Osteocyte (in vitro differentiated cells): ENCODE results near the gene DPF3. TPM values are rescaled to one million over a fixed set of nuclear protein-coding genes. Genes with fewer than 3 reads are reported as not detected.

Experiments
- DNase-seq: peaks from one replicate; pipeline ENCODE4 v3.0.0; 2021; ENCODE audit warnings: mixed read lengths; ENCODE audit not compliant: unreplicated experiment; ENCODE audit errors: extremely low spot score
- H3K27ac Mint-ChIP-seq: one replicate; pipeline ENCODE4 v1.8.0; 2021; ENCODE audit warnings: mild to moderate bottlenecking, mixed read lengths; ENCODE audit not compliant: unreplicated experiment
- H3K27me3 Mint-ChIP-seq: one replicate; pipeline ENCODE4 v1.8.0; 2021; ENCODE audit warnings: mixed read lengths; ENCODE audit not compliant: unreplicated experiment
- H3K36me3 Mint-ChIP-seq: one replicate; pipeline ENCODE4 v1.8.0; 2021; ENCODE audit warnings: mixed read lengths; ENCODE audit not compliant: unreplicated experiment
- H3K4me1 Mint-ChIP-seq: one replicate; pipeline ENCODE4 v1.8.0; 2021; ENCODE audit warnings: mixed read lengths; ENCODE audit not compliant: unreplicated experiment
- H3K4me3 Mint-ChIP-seq: one replicate; pipeline ENCODE4 v1.8.0; 2021; ENCODE audit warnings: mild to moderate bottlenecking, moderate library complexity, mixed read lengths; ENCODE audit not compliant: unreplicated experiment
- H3K9me3 Mint-ChIP-seq: one replicate; pipeline ENCODE4 v1.8.0; 2021; ENCODE audit warnings: mixed read lengths; ENCODE audit not compliant: unreplicated experiment
- CTCF ChIP-seq: fragments of 200-600 bp; sonication (generic); IDR thresholded peaks from 2 replicates; pipeline ENCODE4 v1.5.0; 2021; ENCODE audit warnings: antibody characterized with exemption, mild to moderate bottlenecking, moderate library complexity
- total RNA-seq: library from RNA; stranded (reverse); gene quantifications from 2 replicates; pipeline ENCODE4 v1.2.1, GENCODE V29; 2021

The DPF3 gene
- total RNA-seq, 1 donor from 2014 or later, result 5.8 TPM

- no peak for DNase-seq
- Mint-ChIP-seq H3K27ac (no peak overlapping the region), H3K27me3 (no peaks in the 10 kb centered on the region), H3K4me1 (peaks cover 52% of the 10 kb centered on the region), H3K9me3 (no peaks in the 10 kb centered on the region), H3K4me3 (no peak overlapping the region), H3K36me3 (no peaks in the 10 kb centered on the region)
- no peak for TF ChIP-seq CTCF
These were observed 246.1 kb downstream of the DPF3 start for GRCh38 chr14:72647782-72648181.

- no peak for DNase-seq
- no peak overlapping the region for H3K27ac Mint-ChIP-seq
- no peaks in the 10 kb centered on the region for H3K27me3 Mint-ChIP-seq
- H3K4me3 Mint-ChIP-seq, result no peak overlapping the region
- no peaks in the 10 kb centered on the region for H3K9me3 Mint-ChIP-seq
- H3K36me3 Mint-ChIP-seq, result no peaks in the 10 kb centered on the region
- no peak for TF ChIP-seq CTCF
- peaks cover 51% of the 10 kb centered on the region for H3K4me1 Mint-ChIP-seq
These were observed 246.9 kb downstream of the DPF3 start for GRCh38 chr14:72646861-72647528.

- no peak for DNase-seq
- H3K4me3 Mint-ChIP-seq, result no peak overlapping the region
- H3K36me3 Mint-ChIP-seq, result no peaks in the 10 kb centered on the region
- peaks cover 38% of the 10 kb centered on the region for H3K4me1 Mint-ChIP-seq
- no peaks in the 10 kb centered on the region for H3K9me3 Mint-ChIP-seq
- no peak for TF ChIP-seq CTCF
- no peaks in the 10 kb centered on the region for H3K27me3 Mint-ChIP-seq
- no peak overlapping the region for H3K27ac Mint-ChIP-seq
These were observed 248.2 kb downstream of the DPF3 start for GRCh38 chr14:72645706-72646105.

- H3K36me3 Mint-ChIP-seq, result no peaks in the 10 kb centered on the region
These were observed 249.0 kb downstream of the DPF3 start for GRCh38 chr14:72644758-72645489.

More at GRCh38 chr14:72644758-72645489, 249.0 kb downstream of the DPF3 start:
- Mint-ChIP-seq H3K4me1 (peaks cover 30% of the 10 kb centered on the region), H3K27ac (no peak overlapping the region), H3K27me3 (no peaks in the 10 kb centered on the region), H3K9me3 (no peaks in the 10 kb centered on the region), H3K4me3 (no peak overlapping the region)
- DNase-seq, result no peak
- TF ChIP-seq CTCF, result no peak
